ENCODE data around the gene KCTD18. TPM values are rescaled to one million over a fixed set of nuclear protein-coding genes. Genes with fewer than 3 reads are reported as not detected.

KCTD18 gene
- polyA plus RNA-seq, 2 donors = 4.9 to 9.1 TPM

GRCh38 chr2:200442471-200442870 lies 67.4 kb downstream of the KCTD18 start:
- Histone ChIP-seq H3K27me3 (ENCODE audit: control insufficient read depth in 1 of 2, insufficient read depth in 2 of 2, low read length in 2 of 2) (no peaks in the 10 kb centered on the region), H3K4me3 (ENCODE audit: low read depth in 1 of 2, low read length in 2 of 2) (no peak overlapping the region), H3K36me3 (ENCODE audit: control insufficient read depth in 2 of 2, insufficient read depth in 2 of 2, low read length in 1 of 2) (no peaks in the 10 kb centered on the region), H3K9me3 (ENCODE audit: control insufficient read depth in 2 of 2, insufficient read depth in 1 of 2, low read depth in 1 of 2, low read length in 1 of 2) (no peaks in the 10 kb centered on the region), H3K4me1 (ENCODE audit: control insufficient read depth in 2 of 2, insufficient read depth in 2 of 2, low read length in 1 of 2) (no peaks in the 10 kb centered on the region), H3K27ac (ENCODE audit: low read depth in 2 of 2, low read length in 1 of 2) (no peak overlapping the region)
- 77 to 93% methylated on average over 1 of the region's 1 CpG for WGBS, 2 donors

DNA sequence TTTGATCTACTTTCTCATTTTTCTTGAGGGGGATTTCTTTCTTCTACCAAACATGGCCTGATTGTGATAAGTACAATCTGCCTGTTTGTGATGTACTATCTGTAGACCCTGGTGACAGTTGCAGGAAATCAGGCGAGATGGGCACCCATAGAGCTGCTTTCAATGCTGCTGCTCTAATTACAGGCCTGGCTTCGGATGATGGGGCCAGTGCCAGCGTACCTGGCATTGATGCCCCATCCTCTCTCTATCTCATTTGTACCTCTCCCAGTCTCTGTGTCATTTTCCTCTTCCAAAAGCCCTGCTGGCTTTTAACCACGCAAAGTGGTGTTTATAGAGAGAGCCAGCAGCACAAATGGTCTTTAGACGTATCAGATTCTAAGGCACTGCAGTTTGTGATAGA lies 69.9 kb downstream of the KCTD18 start:
- Histone ChIP-seq H3K4me1 (ENCODE audit: control insufficient read depth in 2 of 2, insufficient read depth in 2 of 2, low read length in 1 of 2) (no peaks in the 10 kb centered on the region), H3K4me3 (ENCODE audit: low read depth in 1 of 2, low read length in 2 of 2) (no peak overlapping the region), H3K27me3 (ENCODE audit: control insufficient read depth in 1 of 2, insufficient read depth in 2 of 2, low read length in 2 of 2) (no peaks in the 10 kb centered on the region), H3K36me3 (ENCODE audit: control insufficient read depth in 2 of 2, insufficient read depth in 2 of 2, low read length in 1 of 2) (peaks cover 0 to 2% of the 10 kb centered on the region in 2 donors), H3K9me3 (ENCODE audit: control insufficient read depth in 2 of 2, insufficient read depth in 1 of 2, low read depth in 1 of 2, low read length in 1 of 2) (no peaks in the 10 kb centered on the region), H3K27ac (ENCODE audit: low read depth in 2 of 2, low read length in 1 of 2) (no peak overlapping the region)
- 96 to 99% methylated on average over 5 of the region's 5 CpGs for WGBS, 2 donors

Other genes with a start within 250 kb of the KCTD18 start
- 10 to 100 TPM; 41.2 to 47.5 TPM for gene SPATS2L, start 203.4 kb downstream of the KCTD18 start, polyA plus RNA-seq
- gene SGO2, start 16.1 kb upstream of the KCTD18 start, polyA plus RNA-seq = 1 to 10 TPM; 1.3 to 2.5 TPM
- 1 to 10 TPM; 1.9 to 2.8 TPM for gene AOX1, start 75.9 kb upstream of the KCTD18 start, polyA plus RNA-seq